Hematopoietic multipotent progenitor cell (in vitro differentiated cells): ENCODE results near the gene ATP6V1B1. TPM values are rescaled to one million over a fixed set of nuclear protein-coding genes. Genes with fewer than 3 reads are reported as not detected.
"Not testable (repeated sequence)": the region's sequence is repeated elsewhere in the genome, so short reads cannot be mapped to it uniquely, and the experiment has no call there.

ENCODE experiments used
- DNase-seq, 3 donors: peaks; one replicate each; pipeline ENCODE4 v3.0.0-alpha.2; 2011 to 2015; ENCODE audit warnings: low read depth in 2 of 3, low spot score in 2 of 3
- total RNA-seq: library from RNA; depleted of rRNA; stranded (reverse); fragments of >200 nt; gene quantifications from one replicate; pipeline ENCODE4 v1.2.3, GENCODE V29; 2012

ATP6V1B1 gene
- total RNA-seq, 1 donor, result not detected

- DNase-seq, result no peak
Measured at GRCh38 chr2:70987386-70987785, 51.7 kb downstream of the ATP6V1B1 start.

- no peak for DNase-seq
Measured at GRCh38 chr2:70988151-70988550, 52.5 kb downstream of the ATP6V1B1 start.

- DNase-seq, result no peak
Measured at GRCh38 chr2:70988726-70989648, 53.3 kb downstream of the ATP6V1B1 start.

GRCh38 chr2:70990216-70990615 lies 54.5 kb downstream of the ATP6V1B1 start:
- no peak for DNase-seq

GRCh38 chr2:70991142-70991541 lies 55.4 kb downstream of the ATP6V1B1 start:
- DNase-seq, result no peak

GRCh38 chr2:70991742-70992141 lies 56.0 kb downstream of the ATP6V1B1 start:
- no peak for DNase-seq

- no peak for DNase-seq
Measured at GRCh38 chr2:70992945-70993853, 57.5 kb downstream of the ATP6V1B1 start.

GRCh38 chr2:70994009-70994698 lies 58.5 kb downstream of the ATP6V1B1 start:
- DNase-seq, result no peak

GRCh38 chr2:70994699-70995425 lies 59.2 kb downstream of the ATP6V1B1 start, which contains the start of gene TEX261:
Gene TEX261, minus strand, starts transcription at chr2:70994873. Its CDS starts 116 bp downstream, at chr2:70994757.
- peak; percentile 74 to 92 (median 87) for DNase-seq

- peak in 2 of 3 donors; percentile 55 to 75 for DNase-seq
Measured at GRCh38 chr2:70995426-70995729, 59.7 kb downstream of the ATP6V1B1 start.

GRCh38 chr2:70998885-70999284 lies 63.2 kb downstream of the ATP6V1B1 start:
- not testable (repeated sequence) for DNase-seq

- no peak for DNase-seq
Measured at GRCh38 chr2:70999362-70999761, 63.7 kb downstream of the ATP6V1B1 start.

GRCh38 chr2:70999931-71000330 lies 64.2 kb downstream of the ATP6V1B1 start:
- DNase-seq, result not testable (repeated sequence)

- DNase-seq, result peak; percentile 57 to 74 (median 67)
Measured at GRCh38 chr2:71000780-71001591, 65.3 kb downstream of the ATP6V1B1 start.

GRCh38 chr2:71001592-71001927 lies 65.9 kb downstream of the ATP6V1B1 start:
- DNase-seq, result no peak

GRCh38 chr2:71001981-71002570 lies 66.4 kb downstream of the ATP6V1B1 start:
- no peak for DNase-seq

GRCh38 chr2:71003396-71003795 lies 67.7 kb downstream of the ATP6V1B1 start:
- no peak for DNase-seq

GRCh38 chr2:71003966-71004755 lies 68.5 kb downstream of the ATP6V1B1 start:
- DNase-seq, result no peak
